Mucosa of rectum (tissue), 2 donors: ENCODE data around the gene MAN2A2.
A peak's percentile ranks its signal among the peaks of the same experiment; 100 is the strongest.

Experiments
- H3K27ac ChIP-seq, 2 donors: one replicate each; pipeline ENCODE4 v1.7.0; 2013; ENCODE audit warnings: inconsistent platforms in 2 of 2, low read depth in 2 of 2, low read length in 2 of 2
- H3K27me3 ChIP-seq, 2 donors: one replicate each; pipeline ENCODE4 v1.7.0; 2013; ENCODE audit warnings: low read length in 2 of 2; ENCODE audit not compliant: control insufficient read depth in 2 of 2, insufficient read depth in 2 of 2
- H3K36me3 ChIP-seq, 2 donors: one replicate each; pipeline ENCODE4 v1.7.0; 2013; ENCODE audit warnings: low read length in 2 of 2; ENCODE audit not compliant: control insufficient read depth in 2 of 2, insufficient read depth in 2 of 2
- H3K4me1 ChIP-seq, 2 donors: one replicate each; pipeline ENCODE4 v1.7.0; 2013; ENCODE audit warnings: low read length in 2 of 2, mild to moderate bottlenecking in 1 of 2; ENCODE audit not compliant: control insufficient read depth in 2 of 2, insufficient read depth in 2 of 2
- H3K4me3 ChIP-seq, 2 donors: one replicate each; pipeline ENCODE4 v1.7.0; 2013; ENCODE audit warnings: low read length in 2 of 2
- H3K9ac ChIP-seq, 2 donors: one replicate each; pipeline ENCODE4 v1.7.0; 2013; ENCODE audit warnings: low read length in 2 of 2, low read depth in 1 of 2, mild to moderate bottlenecking in 1 of 2
- H3K9me3 ChIP-seq, 2 donors: one replicate each; pipeline ENCODE4 v1.7.0; 2013; ENCODE audit warnings: low read length in 2 of 2; ENCODE audit not compliant: control insufficient read depth in 2 of 2
- donor health status: healthy.
- donor health status: Normal muscosa, but diverticular disease.

The MAN2A2 gene

DNA sequence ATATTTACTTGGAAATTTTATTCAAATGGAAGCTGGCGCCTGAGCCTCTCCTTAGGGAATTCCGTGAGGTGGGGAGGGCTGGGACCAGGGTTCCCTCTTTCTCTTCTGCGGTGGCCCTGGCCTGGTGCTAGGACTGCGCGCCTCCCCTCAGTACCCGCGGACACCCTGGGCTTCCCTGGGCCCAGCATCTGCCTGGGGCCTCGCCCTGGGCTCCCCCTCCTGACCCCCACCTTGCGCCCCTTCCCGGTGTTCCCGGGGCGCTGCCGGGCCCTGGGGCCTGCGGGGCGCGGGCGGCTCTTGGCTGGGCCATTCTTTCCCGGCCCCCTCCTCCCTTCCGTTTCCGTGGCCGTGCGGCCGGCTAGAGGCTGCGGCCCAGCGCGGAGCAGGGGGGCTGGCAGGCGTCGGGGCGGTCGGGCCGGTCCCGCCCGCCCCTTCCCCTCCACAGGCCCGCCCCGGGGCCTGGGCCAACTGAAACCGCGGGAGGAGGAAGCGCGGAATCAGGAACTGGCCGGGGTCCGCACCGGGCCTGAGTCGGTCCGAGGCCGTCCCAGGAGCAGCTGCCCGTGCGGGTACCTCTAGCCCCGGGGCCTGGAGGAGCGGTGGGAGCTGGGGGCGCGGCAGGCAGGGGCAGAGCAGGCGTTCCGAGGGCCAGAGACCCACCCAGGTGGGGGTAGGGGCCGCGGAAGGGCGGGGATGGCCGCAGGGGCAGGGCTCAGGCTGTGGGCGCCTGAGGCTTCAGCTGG lies 19.0 kb upstream of the MAN2A2 start, which contains the start of gene FES:
Gene FES (plus strand): TSS at position 529 of the 743 bp plus-strand sequence. CDS start 542 bp downstream, outside the sequence.
- no peaks in the 10 kb centered on the region for H3K27me3 ChIP-seq
- H3K27ac ChIP-seq = peak within 1 kb of the TSS; percentile 81 to 88
- H3K4me1 ChIP-seq = peaks cover 17 to 21% of the 10 kb centered on the region in 2 donors
- H3K4me3 ChIP-seq = peak within 1 kb of the TSS; percentile 66 to 71
- H3K9me3 ChIP-seq = no peaks in the 10 kb centered on the region
- peak within 1 kb of the TSS; percentile 63 to 80 for H3K9ac ChIP-seq
- peaks cover 12 to 24% of the 10 kb centered on the region in 2 donors for H3K36me3 ChIP-seq

DNA sequence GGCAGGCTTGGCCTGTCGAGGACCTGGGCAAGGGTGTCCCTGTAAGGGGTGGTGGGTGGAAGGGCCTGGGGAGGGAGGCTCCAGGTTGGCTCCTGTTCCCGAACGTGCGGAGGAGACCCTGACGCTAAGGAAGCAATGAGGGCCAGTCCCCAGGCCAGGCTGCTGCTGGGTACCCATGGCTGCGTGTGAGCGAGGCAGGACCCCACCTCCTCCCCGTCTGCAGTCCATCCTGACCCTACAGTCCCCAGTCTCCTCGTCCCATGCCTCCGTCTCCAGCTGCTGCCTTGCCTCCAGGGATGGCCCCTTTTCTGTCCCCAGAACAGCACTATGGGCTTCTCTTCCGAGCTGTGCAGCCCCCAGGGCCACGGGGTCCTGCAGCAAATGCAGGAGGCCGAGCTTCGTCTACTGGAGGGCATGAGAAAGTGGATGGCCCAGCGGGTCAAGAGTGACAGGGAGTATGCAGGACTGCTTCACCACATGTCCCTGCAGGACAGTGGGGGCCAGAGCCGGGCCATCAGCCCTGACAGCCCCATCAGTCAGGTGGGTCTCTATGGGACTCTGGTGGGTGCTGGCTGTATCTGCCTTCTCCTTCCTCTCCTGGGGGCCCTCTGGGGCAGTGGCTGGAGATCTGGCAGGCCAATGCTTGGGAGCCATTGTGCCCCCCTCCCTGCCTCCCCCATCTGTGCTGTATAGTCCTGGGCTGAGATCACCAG lies 18.2 kb upstream of the MAN2A2 start:
- Histone ChIP-seq H3K4me3 (peak overlapping the region; percentile 66 to 71), H3K9me3 (no peaks in the 10 kb centered on the region), H3K27ac (peak overlapping the region; percentile 81 to 88), H3K9ac (peak overlapping the region; percentile 63 to 80), H3K36me3 (peaks cover 15 to 22% of the 10 kb centered on the region in 2 donors), H3K27me3 (no peaks in the 10 kb centered on the region), H3K4me1 (peaks cover 17 to 21% of the 10 kb centered on the region in 2 donors)

DNA sequence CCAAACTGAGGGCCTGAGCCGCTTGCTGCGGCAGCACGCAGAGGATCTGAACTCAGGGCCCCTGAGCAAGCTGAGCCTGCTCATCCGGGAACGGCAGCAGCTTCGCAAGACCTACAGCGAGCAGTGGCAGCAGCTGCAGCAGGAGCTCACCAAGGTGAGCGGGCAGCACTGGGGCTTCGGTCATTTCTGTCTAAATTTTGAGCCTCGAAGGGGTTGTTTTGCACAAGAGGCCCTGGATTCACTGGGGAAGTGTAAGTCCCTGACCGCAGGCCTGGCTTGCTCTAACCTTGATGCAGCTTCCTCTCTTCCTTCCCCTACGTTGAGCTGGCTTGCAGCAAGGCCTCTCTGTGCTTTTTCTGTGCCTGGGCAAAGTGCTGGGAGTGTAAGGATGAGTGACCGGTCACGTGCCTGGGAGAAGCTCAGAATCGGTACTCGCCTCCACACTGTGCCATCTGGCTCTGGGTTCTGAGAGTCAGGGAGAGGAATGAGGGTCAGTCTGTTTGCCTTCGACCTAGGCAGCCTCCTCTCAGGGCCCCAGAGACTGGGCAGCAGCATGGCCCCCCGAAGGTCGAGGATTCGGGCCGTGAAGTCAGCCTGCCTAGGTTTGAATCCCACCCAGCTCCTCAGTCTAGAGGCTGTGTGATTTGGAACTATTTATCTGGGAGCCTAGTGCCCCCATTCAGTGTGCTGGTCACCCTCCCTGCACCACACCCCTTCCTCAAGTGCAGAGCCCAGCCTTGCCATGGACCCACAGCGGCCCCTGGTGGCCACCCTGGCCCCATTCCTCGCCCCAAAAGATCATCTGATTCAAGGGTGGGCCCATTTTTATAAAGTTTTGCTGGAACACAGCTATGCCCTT lies 17.4 kb upstream of the MAN2A2 start:
- Histone ChIP-seq H3K27me3 (no peaks in the 10 kb centered on the region), H3K4me1 (peaks cover 17 to 21% of the 10 kb centered on the region in 2 donors), H3K9ac (peak overlapping the region; percentile 6 to 52), H3K36me3 (peaks cover 8 to 17% of the 10 kb centered on the region in 2 donors), H3K9me3 (no peaks in the 10 kb centered on the region), H3K4me3 (peak overlapping the region; percentile 66 to 71), H3K27ac (peak overlapping the region; percentile 81 to 88)

DNA sequence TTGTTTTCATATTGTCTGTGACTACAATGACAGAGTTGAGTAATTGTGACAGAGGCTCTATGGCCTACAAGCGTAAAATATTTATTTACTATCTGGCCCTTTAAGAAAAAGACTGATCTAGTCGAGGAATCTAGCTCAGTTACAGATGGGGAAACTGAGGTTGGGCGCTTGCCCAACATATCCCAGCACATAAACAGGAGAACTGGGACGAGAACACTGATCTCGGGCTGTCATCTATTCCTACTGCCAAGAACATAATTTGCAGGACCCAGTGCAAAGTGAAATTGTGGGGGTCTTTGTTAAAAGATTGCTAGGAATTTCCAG lies 16.8 kb upstream of the MAN2A2 start:
- Histone ChIP-seq H3K27ac (no peak overlapping the region), H3K4me3 (peak overlapping the region in 1 of 2 donors; percentile 13), H3K4me1 (peaks cover 17 to 21% of the 10 kb centered on the region in 2 donors), H3K9me3 (no peaks in the 10 kb centered on the region), H3K9ac (no peak overlapping the region), H3K27me3 (no peaks in the 10 kb centered on the region), H3K36me3 (peaks cover 9 to 16% of the 10 kb centered on the region in 2 donors)

DNA sequence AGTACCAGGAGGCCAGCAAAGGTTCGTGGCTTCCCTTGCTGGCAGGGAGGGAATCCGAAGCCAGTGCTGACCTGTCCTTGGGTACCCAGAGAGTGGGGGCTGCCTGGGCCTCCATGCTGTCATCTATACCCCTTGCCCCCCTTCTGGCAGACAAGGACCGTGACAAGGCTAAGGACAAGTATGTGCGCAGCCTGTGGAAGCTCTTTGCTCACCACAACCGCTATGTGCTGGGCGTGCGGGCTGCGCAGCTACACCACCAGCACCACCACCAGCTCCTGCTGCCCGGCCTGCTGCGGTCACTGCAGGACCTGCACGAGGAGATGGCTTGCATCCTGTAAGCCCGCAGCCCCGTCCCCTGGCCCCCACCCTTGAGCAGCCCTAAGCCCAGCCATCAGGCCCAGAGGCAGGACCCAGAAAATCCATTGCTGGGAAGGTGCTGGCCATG lies 16.0 kb upstream of the MAN2A2 start:
- peaks cover 15 to 21% of the 10 kb centered on the region in 2 donors for H3K36me3 ChIP-seq

DNA sequence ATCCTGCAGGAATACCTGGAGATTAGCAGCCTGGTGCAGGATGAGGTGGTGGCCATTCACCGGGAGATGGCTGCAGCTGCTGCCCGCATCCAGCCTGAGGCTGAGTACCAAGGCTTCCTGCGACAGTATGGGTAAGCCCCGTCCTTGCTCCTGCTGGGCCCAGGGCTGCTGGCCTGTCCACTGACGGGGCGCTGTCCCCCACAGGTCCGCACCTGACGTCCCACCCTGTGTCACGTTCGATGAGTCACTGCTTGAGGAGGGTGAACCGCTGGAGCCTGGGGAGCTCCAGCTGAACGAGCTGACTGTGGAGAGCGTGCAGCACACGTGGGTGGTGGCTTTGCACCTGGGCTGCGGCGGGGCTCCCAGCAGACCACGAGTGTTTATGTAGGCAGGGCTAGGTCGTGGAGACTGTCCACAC lies 13.8 kb upstream of the MAN2A2 start:
- H3K36me3 ChIP-seq = peaks cover 21 to 31% of the 10 kb centered on the region in 2 donors
- no peak overlapping the region for H3K9ac ChIP-seq
- H3K27me3 ChIP-seq = no peaks in the 10 kb centered on the region
- H3K4me1 ChIP-seq = peaks cover 8 to 12% of the 10 kb centered on the region in 2 donors
- no peak overlapping the region for H3K27ac ChIP-seq
- H3K4me3 ChIP-seq = no peak overlapping the region
- H3K9me3 ChIP-seq = no peaks in the 10 kb centered on the region

More for the DNA sequence above, 16.0 kb upstream of the MAN2A2 start:
- Histone ChIP-seq H3K4me1 (peaks cover 17 to 21% of the 10 kb centered on the region in 2 donors), H3K9ac (no peak overlapping the region), H3K4me3 (no peak overlapping the region), H3K27ac (no peak overlapping the region), H3K9me3 (no peaks in the 10 kb centered on the region), H3K27me3 (no peaks in the 10 kb centered on the region)

DNA sequence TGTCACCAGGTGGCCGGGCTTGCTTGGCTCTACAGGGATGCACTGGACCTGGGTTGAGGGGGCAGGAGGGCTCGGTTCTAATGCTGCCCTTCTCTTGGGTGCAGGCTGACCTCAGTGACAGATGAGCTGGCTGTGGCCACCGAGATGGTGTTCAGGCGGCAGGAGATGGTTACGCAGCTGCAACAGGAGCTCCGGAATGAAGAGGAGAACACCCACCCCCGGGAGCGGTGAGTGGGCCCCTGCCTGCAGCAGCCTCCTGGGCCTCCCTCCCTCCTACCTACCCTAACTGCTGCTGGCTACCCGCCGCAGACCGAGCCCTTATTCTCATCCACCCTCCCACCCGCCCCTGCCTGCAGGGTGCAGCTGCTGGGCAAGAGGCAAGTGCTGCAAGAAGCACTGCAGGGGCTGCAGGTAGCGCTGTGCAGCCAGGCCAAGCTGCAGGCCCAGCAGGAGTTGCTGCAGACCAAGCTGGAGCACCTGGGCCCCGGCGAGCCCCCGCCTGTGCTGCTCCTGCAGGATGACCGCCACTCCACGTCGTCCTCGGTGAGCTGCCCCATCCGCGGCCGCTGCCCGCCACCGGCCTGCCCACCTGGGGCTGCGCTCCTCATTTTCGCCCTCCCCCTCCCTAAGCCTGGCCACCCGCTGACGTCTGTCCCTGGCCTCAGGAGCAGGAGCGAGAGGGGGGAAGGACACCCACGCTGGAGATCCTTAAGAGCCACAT lies 13.2 kb upstream of the MAN2A2 start:
- H3K4me1 ChIP-seq = peaks cover 3 to 9% of the 10 kb centered on the region in 2 donors
- no peaks in the 10 kb centered on the region for H3K27me3 ChIP-seq
- H3K27ac ChIP-seq = no peak overlapping the region
- H3K36me3 ChIP-seq = peaks cover 21 to 31% of the 10 kb centered on the region in 2 donors
- H3K9me3 ChIP-seq = no peaks in the 10 kb centered on the region
- no peak overlapping the region for H3K4me3 ChIP-seq
- H3K9ac ChIP-seq = no peak overlapping the region

DNA sequence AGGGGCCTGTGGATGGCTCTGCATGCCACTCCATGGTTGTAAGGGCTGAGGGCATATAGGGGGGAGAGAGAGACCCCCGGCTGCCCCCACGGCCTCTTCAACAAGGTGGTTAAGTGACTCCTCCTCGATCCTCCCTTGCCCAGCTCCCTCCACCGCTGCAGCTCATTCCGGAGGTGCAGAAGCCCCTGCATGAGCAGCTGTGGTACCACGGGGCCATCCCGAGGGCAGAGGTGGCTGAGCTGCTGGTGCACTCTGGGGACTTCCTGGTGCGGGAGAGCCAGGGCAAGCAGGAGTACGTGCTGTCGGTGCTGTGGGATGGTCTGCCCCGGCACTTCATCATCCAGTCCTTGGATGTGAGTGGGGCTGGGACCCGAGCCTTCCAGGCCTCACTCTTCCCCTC lies 12.3 kb upstream of the MAN2A2 start:
- Histone ChIP-seq H3K36me3 (peaks cover 29 to 40% of the 10 kb centered on the region in 2 donors), H3K9me3 (no peaks in the 10 kb centered on the region), H3K4me1 (peaks cover 1 to 2% of the 10 kb centered on the region in 2 donors), H3K4me3 (no peak overlapping the region), H3K27ac (no peak overlapping the region), H3K9ac (no peak overlapping the region), H3K27me3 (no peaks in the 10 kb centered on the region)

DNA sequence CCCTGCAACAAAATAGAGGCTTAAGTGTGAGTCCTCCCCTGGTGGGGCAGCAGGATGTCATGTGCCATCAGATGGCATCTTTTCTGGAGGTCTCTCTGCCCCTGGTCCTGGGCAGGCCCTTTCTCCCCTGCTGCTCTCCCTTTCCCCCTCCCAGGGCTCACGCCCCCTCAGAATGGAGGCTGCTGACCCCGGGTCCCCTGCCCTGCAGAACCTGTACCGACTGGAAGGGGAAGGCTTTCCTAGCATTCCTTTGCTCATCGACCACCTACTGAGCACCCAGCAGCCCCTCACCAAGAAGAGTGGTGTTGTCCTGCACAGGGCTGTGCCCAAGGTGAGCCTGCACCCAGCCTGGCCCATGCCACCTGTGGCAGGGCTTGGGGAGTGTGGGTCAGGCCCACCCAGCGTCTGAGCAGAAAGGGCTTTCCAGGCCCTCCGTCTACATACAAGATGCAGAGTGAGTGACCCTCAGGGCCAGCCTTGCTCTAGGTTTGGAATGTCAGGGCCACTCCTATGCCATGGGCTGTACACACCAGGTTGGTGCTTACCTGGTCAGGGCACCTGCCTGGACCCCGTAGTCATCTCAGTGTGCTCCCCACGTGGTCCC lies 11.7 kb upstream of the MAN2A2 start:
- H3K36me3 ChIP-seq = peaks cover 29 to 41% of the 10 kb centered on the region in 2 donors
- H3K9me3 ChIP-seq = no peaks in the 10 kb centered on the region
- H3K27me3 ChIP-seq = no peaks in the 10 kb centered on the region
- no peak overlapping the region for H3K27ac ChIP-seq
- H3K9ac ChIP-seq = no peak overlapping the region
- H3K4me3 ChIP-seq = no peak overlapping the region
- H3K4me1 ChIP-seq = no peaks in the 10 kb centered on the region
